Upper lobe of left lung (tissue), 4 donors: Measurements from ENCODE around the gene TSPYL4.

Source experiments
- CTCF ChIP-seq, 6 experiments: fragments of 450-650 bp in 4 of 6; fragments of 200-600 bp in 2 of 6; sonication (generic) in 2 of 6; IDR thresholded peaks; one replicate each; pipeline ENCODE4 v1.5.1; 2016 to 2019; ENCODE audit warnings: antibody characterized with exemption in 6 of 6
- POLR2AphosphoS5 ChIP-seq, 2 donors: sonication (generic); formaldehyde crosslinking; IDR thresholded peaks; one replicate each; pipeline ENCODE4 v1.5.1; 2017; ENCODE audit warnings: antibody characterized with exemption in 2 of 2

- TF ChIP-seq POLR2AphosphoS5 (IDR thresholded peaks at IDR 0.05) (no peak), CTCF (IDR thresholded peaks at IDR 0.05) (no peak)
Observed at GRCh38 chr6:116229287-116229913, 24.5 kb downstream of the TSPYL4 start.
